ENCODE measurements around the gene PURA. TPM values are rescaled to one million over a fixed set of nuclear protein-coding genes. Genes with fewer than 3 reads are reported as not detected.

PURA gene
- total and polyA plus RNA-seq, 2 of the 13 experiments (the other 11 are each of a cell fraction or from before 2014, with no cell fraction given) = 2.0 to 5.0 TPM

DNA sequence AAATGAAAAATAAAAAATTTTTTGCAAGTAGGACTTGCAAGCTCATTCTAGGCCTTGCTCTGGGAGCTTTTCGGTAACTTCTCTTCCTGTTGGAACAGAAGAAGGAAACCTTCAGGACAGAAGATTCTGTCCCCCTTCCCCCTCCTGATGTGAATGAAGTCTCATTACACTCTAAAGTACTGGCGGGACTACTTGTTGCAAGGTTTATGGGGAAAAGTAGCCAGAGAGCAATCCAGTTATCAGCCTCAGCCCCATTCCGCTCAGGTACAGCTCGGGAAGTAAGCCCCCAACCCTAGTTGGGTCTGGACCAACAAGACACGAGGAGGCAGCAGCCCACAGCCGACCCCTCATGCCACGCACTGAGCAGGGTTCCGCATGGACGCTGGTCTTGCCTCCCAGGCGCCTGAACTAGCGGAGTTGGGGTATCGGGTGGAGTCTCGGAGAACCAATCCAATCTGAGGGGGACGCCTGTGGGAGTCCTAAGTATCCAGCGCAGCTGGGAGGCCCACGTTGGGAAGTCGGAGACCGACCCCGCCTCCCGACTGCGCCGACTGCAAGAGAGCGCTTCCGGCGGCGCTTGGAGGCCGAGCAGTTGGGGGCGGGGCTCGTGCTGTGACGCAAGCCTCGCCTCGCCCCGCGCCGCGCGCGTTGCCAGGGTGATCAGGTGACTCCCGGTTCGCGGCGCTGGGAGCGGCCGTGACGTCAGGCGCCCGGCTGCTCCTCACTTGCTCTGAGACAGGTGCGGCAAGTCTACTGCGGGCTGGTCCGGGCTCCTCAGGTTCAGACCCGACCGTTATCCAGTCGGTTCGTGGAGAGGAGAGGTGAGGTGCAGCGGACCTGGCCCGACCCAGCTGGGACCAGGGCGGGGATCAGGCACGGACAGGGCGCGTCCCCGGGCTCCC, 60.8 kb downstream of the PURA start, which contains the start of gene CYSTM1 (continued):
- TF ChIP-seq, protein P1, sequence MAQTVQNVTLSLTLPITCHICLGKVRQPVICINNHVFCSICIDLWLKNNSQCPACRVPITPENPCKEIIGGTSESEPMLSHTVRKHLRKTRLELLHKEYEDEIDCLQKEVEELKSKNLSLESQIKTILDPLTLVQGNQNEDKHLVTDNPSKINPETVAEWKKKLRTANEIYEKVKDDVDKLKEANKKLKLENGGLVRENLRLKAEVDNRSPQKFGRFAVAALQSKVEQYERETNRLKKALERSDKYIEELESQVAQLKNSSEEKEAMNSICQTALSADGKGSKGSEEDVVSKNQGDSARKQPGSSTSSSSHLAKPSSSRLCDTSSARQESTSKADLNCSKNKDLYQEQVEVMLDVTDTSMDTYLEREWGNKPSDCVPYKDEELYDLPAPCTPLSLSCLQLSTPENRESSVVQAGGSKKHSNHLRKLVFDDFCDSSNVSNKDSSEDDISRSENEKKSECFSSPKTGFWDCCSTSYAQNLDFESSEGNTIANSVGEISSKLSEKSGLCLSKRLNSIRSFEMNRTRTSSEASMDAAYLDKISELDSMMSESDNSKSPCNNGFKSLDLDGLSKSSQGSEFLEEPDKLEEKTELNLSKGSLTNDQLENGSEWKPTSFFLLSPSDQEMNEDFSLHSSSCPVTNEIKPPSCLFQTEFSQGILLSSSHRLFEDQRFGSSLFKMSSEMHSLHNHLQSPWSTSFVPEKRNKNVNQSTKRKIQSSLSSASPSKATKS (CRISPR knock-in tag; IDR thresholded peaks at IDR 0.05) = no peak
- TF ChIP-seq YEATS2 (CRISPR knock-in tag; IDR thresholded peaks at IDR 0.05; ENCODE audit: borderline replicate concordance) (peak; percentile 70; the same call in 1 of the 2 replicates), XBP1 (CRISPR knock-in tag; IDR thresholded peaks at IDR 0.05) (no peak), ERF (CRISPR knock-in tag; IDR thresholded peaks at IDR 0.05) (peak; percentile 51; the same call in 1 of the 2 replicates), NCOR1 (IDR thresholded peaks at IDR 0.05; ENCODE audit: borderline replicate concordance, low read length) (no peak), FOXA1 (IDR thresholded peaks at IDR 0.05) (no peak), FOXA1 (CRISPR knock-in tag; IDR thresholded peaks at IDR 0.05) (no peak), SALL1 (CRISPR knock-in tag; IDR thresholded peaks at IDR 0.05) (peak; percentile 79), RFX3 (CRISPR knock-in tag; IDR thresholded peaks at IDR 0.05) (peak; percentile 87), HNRNPLL (IDR thresholded peaks at IDR 0.05; ENCODE audit: low read depth, low read length, poor library complexity, severe bottlenecking) (peak; percentile 94), ZEB1 (IDR thresholded peaks at IDR 0.05; ENCODE audit: insufficient replicate concordance, low read depth) (peak; percentile 29), TRIM24 (CRISPR knock-in tag; IDR thresholded peaks at IDR 0.05) (no peak)
- TF ChIP-seq, protein P2, sequence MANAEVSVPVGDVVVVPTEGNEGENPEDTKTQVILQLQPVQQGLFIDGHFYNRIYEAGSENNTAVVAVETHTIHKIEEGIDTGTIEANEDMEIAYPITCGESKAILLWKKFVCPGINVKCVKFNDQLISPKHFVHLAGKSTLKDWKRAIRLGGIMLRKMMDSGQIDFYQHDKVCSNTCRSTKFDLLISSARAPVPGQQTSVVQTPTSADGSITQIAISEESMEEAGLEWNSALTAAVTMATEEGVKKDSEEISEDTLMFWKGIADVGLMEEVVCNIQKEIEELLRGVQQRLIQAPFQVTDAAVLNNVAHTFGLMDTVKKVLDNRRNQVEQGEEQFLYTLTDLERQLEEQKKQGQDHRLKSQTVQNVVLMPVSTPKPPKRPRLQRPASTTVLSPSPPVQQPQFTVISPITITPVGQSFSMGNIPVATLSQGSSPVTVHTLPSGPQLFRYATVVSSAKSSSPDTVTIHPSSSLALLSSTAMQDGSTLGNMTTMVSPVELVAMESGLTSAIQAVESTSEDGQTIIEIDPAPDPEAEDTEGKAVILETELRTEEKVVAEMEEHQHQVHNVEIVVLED (CRISPR knock-in tag; IDR thresholded peaks at IDR 0.05; ENCODE audit: borderline replicate concordance) = peak; percentile 64; the same call in 1 of the 2 replicates
- TF ChIP-seq, protein P3, sequence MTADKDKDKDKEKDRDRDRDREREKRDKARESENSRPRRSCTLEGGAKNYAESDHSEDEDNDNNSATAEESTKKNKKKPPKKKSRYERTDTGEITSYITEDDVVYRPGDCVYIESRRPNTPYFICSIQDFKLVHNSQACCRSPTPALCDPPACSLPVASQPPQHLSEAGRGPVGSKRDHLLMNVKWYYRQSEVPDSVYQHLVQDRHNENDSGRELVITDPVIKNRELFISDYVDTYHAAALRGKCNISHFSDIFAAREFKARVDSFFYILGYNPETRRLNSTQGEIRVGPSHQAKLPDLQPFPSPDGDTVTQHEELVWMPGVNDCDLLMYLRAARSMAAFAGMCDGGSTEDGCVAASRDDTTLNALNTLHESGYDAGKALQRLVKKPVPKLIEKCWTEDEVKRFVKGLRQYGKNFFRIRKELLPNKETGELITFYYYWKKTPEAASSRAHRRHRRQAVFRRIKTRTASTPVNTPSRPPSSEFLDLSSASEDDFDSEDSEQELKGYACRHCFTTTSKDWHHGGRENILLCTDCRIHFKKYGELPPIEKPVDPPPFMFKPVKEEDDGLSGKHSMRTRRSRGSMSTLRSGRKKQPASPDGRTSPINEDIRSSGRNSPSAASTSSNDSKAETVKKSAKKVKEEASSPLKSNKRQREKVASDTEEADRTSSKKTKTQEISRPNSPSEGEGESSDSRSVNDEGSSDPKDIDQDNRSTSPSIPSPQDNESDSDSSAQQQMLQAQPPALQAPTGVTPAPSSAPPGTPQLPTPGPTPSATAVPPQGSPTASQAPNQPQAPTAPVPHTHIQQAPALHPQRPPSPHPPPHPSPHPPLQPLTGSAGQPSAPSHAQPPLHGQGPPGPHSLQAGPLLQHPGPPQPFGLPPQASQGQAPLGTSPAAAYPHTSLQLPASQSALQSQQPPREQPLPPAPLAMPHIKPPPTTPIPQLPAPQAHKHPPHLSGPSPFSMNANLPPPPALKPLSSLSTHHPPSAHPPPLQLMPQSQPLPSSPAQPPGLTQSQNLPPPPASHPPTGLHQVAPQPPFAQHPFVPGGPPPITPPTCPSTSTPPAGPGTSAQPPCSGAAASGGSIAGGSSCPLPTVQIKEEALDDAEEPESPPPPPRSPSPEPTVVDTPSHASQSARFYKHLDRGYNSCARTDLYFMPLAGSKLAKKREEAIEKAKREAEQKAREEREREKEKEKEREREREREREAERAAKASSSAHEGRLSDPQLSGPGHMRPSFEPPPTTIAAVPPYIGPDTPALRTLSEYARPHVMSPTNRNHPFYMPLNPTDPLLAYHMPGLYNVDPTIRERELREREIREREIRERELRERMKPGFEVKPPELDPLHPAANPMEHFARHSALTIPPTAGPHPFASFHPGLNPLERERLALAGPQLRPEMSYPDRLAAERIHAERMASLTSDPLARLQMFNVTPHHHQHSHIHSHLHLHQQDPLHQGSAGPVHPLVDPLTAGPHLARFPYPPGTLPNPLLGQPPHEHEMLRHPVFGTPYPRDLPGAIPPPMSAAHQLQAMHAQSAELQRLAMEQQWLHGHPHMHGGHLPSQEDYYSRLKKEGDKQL (CRISPR knock-in tag; IDR thresholded peaks at IDR 0.05; ENCODE audit: low read depth) = no peak
- TF ChIP-seq, protein P4, sequence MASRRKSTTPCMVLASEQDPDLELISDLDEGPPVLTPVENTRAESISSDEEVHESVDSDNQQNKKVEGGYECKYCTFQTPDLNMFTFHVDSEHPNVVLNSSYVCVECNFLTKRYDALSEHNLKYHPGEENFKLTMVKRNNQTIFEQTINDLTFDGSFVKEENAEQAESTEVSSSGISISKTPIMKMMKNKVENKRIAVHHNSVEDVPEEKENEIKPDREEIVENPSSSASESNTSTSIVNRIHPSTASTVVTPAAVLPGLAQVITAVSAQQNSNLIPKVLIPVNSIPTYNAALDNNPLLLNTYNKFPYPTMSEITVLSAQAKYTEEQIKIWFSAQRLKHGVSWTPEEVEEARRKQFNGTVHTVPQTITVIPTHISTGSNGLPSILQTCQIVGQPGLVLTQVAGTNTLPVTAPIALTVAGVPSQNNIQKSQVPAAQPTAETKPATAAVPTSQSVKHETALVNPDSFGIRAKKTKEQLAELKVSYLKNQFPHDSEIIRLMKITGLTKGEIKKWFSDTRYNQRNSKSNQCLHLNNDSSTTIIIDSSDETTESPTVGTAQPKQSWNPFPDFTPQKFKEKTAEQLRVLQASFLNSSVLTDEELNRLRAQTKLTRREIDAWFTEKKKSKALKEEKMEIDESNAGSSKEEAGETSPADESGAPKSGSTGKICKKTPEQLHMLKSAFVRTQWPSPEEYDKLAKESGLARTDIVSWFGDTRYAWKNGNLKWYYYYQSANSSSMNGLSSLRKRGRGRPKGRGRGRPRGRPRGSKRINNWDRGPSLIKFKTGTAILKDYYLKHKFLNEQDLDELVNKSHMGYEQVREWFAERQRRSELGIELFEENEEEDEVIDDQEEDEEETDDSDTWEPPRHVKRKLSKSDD (CRISPR knock-in tag; IDR thresholded peaks at IDR 0.05; ENCODE audit: low read depth) = peak; percentile 92; the same call in 1 of the 2 replicates
